Measurements from ENCODE around the gene MUC4.

- no peak for TF ChIP-seq CTCF (conservative IDR thresholded peaks at IDR 0.05; ENCODE audit: low read depth, low read length)
- no peak for TF ChIP-seq EZH2 (IDR thresholded peaks at IDR 0.05; ENCODE audit: low read length, unreplicated experiment)
Measured at GRCh38 chr3:195746751-195747150, 65.0 kb downstream of the MUC4 start.
